Endodermal cell (in vitro differentiated cells): ENCODE measurements around the gene EVX2. TPM values are rescaled to one million over a fixed set of nuclear protein-coding genes. Genes with fewer than 3 reads are reported as not detected.

Experiments used
- DNase-seq: peaks from one replicate; pipeline ENCODE4 v3.0.0-alpha.2; 2017
- H3K27ac ChIP-seq: 2 replicates; pipeline ENCODE4 v1.5.1; 2013; ENCODE audit warnings: mild to moderate bottlenecking, low read depth, low read length, moderate library complexity
- H3K27me3 ChIP-seq: 2 replicates; pipeline ENCODE4 v1.6.1; 2013; ENCODE audit warnings: mild to moderate bottlenecking, low read length, moderate library complexity; ENCODE audit not compliant: insufficient read depth, control insufficient read depth, poor library complexity, severe bottlenecking
- H3K36me3 ChIP-seq: 2 replicates; pipeline ENCODE4 v1.7.0; 2013; ENCODE audit warnings: mild to moderate bottlenecking, low read length, moderate library complexity; ENCODE audit not compliant: control insufficient read depth, insufficient read depth
- H3K4me1 ChIP-seq: one replicate; pipeline ENCODE4 v1.7.0; 2013; ENCODE audit warnings: low read length; ENCODE audit not compliant: control insufficient read depth, insufficient read depth
- H3K4me3 ChIP-seq: 2 replicates; pipeline ENCODE4 v1.5.1; 2013; ENCODE audit warnings: mild to moderate bottlenecking, low read length, moderate library complexity
- H3K9ac ChIP-seq: 2 replicates; pipeline ENCODE4 v1.6.1; 2013; ENCODE audit warnings: mild to moderate bottlenecking, low read length, moderate library complexity; ENCODE audit not compliant: poor library complexity, severe bottlenecking; ENCODE audit errors: extremely low read depth
- H3K9me3 ChIP-seq: 2 replicates; pipeline ENCODE4 v1.6.1; 2013; ENCODE audit warnings: mild to moderate bottlenecking, low read length, moderate library complexity; ENCODE audit not compliant: control insufficient read depth
- H3K27ac Mint-ChIP-seq: 2 replicates; pipeline ENCODE4 v1.8.0; 2020; ENCODE audit warnings: mixed read lengths
- H3K27me3 Mint-ChIP-seq: 2 replicates; pipeline ENCODE4 v1.8.0; 2021; ENCODE audit warnings: mild to moderate bottlenecking, mixed read lengths; ENCODE audit not compliant: insufficient read depth
- H3K36me3 Mint-ChIP-seq: 2 replicates; pipeline ENCODE4 v1.8.0; 2020; ENCODE audit warnings: low read depth, mixed read lengths
- H3K4me1 Mint-ChIP-seq: 2 replicates; pipeline ENCODE4 v1.8.0; 2020; ENCODE audit warnings: mixed read lengths
- H3K4me3 Mint-ChIP-seq: 2 replicates; pipeline ENCODE4 v1.8.0; 2020; ENCODE audit warnings: mild to moderate bottlenecking, moderate library complexity, mixed read lengths
- H3K9me3 Mint-ChIP-seq: 2 replicates; pipeline ENCODE4 v1.8.0; 2020; ENCODE audit warnings: mild to moderate bottlenecking, mixed read lengths
- CTCF ChIP-seq: fragments of 200-600 bp; sonication (generic); conservative IDR thresholded peaks from 2 replicates; pipeline ENCODE4 v1.5.0; 2021; ENCODE audit warnings: antibody characterized with exemption, mild to moderate bottlenecking
- WGBS, 2 experiments: methylation state at CpG; one replicate each; pipeline versions ENCODE4 v1.1.5 to v1.1.7; 2013; ENCODE audit warnings: missing lambda C conversion rate in 2 of 2, mixed read lengths in 1 of 2; ENCODE audit not compliant: insufficient coverage in 1 of 2, insufficient read length in 1 of 2; 5-methylcytosine and 5-hydroxymethylcytosine counted together
- total RNA-seq, 2 donors: library from RNA; stranded (reverse); fragmentation: NEBNext Ultra II Directional in 1 of 2; extraction: Animal tissue kit (Norgen Biotek cat#: 25700) in 1 of 2; gene quantifications; 2 replicates in 1 of 2; 3 replicates in 1 of 2; pipeline ENCODE4 v1.2.1, GENCODE V29; 2021

The EVX2 gene
- total RNA-seq, 2 donors from 2014 or later: not detected

DNA sequence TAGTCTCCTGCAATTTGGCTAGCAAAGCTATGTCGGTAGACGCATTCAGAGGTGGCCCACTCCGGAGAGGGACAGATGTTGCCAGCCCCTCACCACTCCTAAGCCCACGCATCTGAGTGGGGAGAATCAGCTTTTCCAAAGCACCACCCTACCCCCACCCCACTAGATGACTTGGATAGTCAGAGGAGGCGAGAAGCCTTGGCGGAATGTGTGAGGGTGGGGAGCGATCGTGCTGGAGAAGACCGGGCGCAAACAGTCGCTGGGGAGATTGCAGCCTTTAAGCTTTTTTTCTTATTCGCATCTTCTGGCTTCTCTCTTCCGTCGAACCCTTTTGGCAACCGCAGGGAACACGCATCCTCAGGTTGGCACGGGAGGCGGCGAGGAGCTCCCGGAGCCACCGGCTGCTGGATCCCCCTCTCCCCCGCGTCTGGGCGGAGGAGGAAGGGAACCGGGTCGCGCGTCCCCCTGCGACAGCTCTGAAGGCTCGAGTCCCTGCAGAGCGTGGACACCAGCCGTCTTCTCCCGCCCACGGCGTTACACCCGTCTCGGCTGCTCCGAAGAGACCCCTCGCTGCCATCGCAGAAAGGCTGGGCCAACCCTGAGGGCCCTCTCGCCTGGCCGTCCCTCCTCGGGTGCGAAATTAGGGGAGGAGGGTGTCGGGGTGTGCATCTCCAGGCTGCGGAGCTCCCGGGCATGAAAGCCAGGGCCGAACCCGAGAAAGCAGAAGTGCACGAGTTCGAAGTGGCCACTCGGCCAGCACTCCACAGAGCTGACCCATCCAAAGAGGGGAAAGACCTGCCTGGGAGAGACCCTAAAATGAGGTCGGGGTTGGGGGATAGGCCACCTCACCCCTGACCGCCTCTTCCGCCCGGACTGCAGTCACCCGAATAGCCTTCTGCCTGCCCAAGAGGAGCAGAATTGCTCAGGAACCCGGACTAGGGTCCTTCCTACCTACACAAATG, 12.2 kb downstream of the EVX2 start:
- Histone ChIP-seq H3K9ac (no peak overlapping the region), H3K27ac (no peak overlapping the region), H3K4me3 (no peak overlapping the region), H3K9me3 (peaks cover 4% of the 10 kb centered on the region), H3K27me3 (peaks cover 92% of the 10 kb centered on the region), H3K4me1 (no peaks in the 10 kb centered on the region), H3K36me3 (no peaks in the 10 kb centered on the region)
- no peak for DNase-seq
- no peak overlapping the region for H3K4me3 Mint-ChIP-seq
- H3K4me1 Mint-ChIP-seq: peaks cover 7% of the 10 kb centered on the region
- WGBS, 2 experiments: 90 to 92% methylated on average over 34 to 58 of the region's 58 CpGs
- no peak overlapping the region for H3K27ac Mint-ChIP-seq
- H3K9me3 Mint-ChIP-seq: peaks cover 4% of the 10 kb centered on the region
- TF ChIP-seq CTCF: no peak
- no peaks in the 10 kb centered on the region for H3K36me3 Mint-ChIP-seq
- H3K27me3 Mint-ChIP-seq: peaks cover 100% of the 10 kb centered on the region

DNA sequence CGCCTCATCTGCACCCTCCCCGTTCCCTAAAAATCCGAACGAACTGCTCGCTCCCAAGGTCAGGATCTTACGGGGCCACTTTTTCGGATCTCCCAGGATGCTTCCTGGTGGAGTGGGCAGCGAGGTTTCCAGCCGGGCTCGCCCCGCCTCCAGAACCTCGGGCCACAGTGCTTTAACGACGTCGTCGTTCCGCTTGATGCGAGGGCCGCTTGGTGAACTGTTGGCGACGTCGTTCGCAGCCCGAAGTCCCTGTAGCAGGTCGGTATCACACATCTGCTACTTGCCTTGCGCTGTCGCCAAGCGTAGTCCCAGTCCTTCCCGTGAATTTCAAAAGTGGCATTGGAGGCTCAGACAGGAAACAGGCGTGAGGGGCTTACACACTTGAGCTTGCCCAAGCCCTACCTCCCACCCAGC, 15.3 kb downstream of the EVX2 start:
- Histone ChIP-seq H3K27ac (no peak overlapping the region), H3K9me3 (peaks cover 4% of the 10 kb centered on the region), H3K36me3 (no peaks in the 10 kb centered on the region), H3K9ac (no peak overlapping the region), H3K27me3 (peaks cover 80% of the 10 kb centered on the region), H3K4me3 (no peak overlapping the region), H3K4me1 (peaks cover 5% of the 10 kb centered on the region)
- Mint-ChIP-seq H3K27ac (no peak overlapping the region), H3K4me1 (peaks cover 9% of the 10 kb centered on the region), H3K27me3 (peaks cover 98% of the 10 kb centered on the region), H3K9me3 (peaks cover 4% of the 10 kb centered on the region), H3K36me3 (no peaks in the 10 kb centered on the region), H3K4me3 (peak overlapping the region; percentile 24)
- WGBS, 2 experiments: 88 to 94% methylated on average over 29 to 30 of the region's 30 CpGs
- DNase-seq: peak; percentile 64
- no peak for TF ChIP-seq CTCF

DNA sequence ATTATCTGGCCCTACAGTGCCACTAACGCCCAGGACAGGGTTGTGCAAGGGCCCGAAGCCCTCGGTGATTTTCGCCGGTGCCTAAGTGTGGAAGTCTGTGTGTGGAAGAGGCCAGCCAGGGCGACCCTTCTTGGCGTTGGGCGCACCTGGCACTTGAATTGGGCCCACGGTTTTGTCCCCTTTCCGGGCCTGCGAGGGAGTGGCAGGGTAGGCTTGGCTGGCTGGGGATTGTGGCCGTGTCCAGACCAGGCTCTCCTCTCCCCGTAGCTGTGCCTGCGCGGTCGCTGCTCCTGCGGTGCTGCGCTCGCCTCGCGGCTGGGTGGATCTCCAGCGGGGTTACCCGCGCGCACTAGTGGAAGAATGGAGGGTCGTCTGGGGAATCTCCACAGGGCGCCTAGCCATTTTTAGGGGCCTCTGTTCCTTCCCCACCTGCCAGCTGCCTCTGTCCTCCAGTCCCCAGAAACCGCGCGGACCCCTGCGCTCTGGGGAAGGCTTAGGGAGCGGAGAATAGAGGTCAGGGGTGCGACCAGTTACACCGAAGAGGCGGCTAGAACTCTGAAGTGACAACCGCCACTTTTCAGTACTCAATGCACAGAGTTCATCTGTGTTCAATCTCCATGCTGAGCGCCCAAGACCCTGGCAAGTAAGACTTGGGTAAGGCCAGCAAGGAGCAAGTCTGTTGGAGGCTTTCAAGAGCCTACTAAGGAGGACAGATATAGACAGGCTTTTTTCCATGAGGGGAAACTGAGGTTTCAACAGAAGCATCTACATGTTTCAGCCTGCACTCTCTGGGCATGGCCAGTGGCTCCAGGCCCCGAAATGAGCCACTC, 16.0 kb downstream of the EVX2 start:
- peak; percentile 61 for DNase-seq

More for the DNA sequence above, 16.0 kb downstream of the EVX2 start:
- H3K9me3 Mint-ChIP-seq: peaks cover 3% of the 10 kb centered on the region
- Histone ChIP-seq H3K9me3 (peaks cover 4% of the 10 kb centered on the region), H3K27ac (no peak overlapping the region), H3K9ac (no peak overlapping the region), H3K27me3 (peaks cover 74% of the 10 kb centered on the region), H3K36me3 (no peaks in the 10 kb centered on the region), H3K4me3 (no peak overlapping the region), H3K4me1 (peaks cover 5% of the 10 kb centered on the region)
- H3K27ac Mint-ChIP-seq: no peak overlapping the region
- peak overlapping the region; percentile 24 for H3K4me3 Mint-ChIP-seq
- H3K36me3 Mint-ChIP-seq: no peaks in the 10 kb centered on the region
- peaks cover 6% of the 10 kb centered on the region for H3K4me1 Mint-ChIP-seq
- H3K27me3 Mint-ChIP-seq: peaks cover 93% of the 10 kb centered on the region
- no peak for TF ChIP-seq CTCF
- WGBS, 2 experiments: 84 to 94% methylated on average over 12 to 38 of the region's 38 CpGs
